Stomach (tissue), 4 donors: ENCODE data around the gene OARD1.

Source experiments
- CTCF ChIP-seq, 7 experiments: fragments of 450-650 bp in 4 of 7; fragments of 200-600 bp in 3 of 7; sonication (generic) in 3 of 7; IDR thresholded peaks; one replicate each; pipeline ENCODE4 v1.5.1; 2016 to 2019; ENCODE audit warnings: antibody characterized with exemption in 7 of 7, control low read depth in 2 of 7, mild to moderate bottlenecking in 1 of 7
- POLR2A ChIP-seq, 4 donors: fragments of 450-650 bp; IDR thresholded peaks; one replicate each; pipeline ENCODE4 v1.6.1; 2016; ENCODE audit warnings: antibody characterized with exemption in 4 of 4, control low read depth in 2 of 4, mild to moderate bottlenecking in 1 of 4, moderate library complexity in 1 of 4
- POLR2AphosphoS5 ChIP-seq, 3 donors: sonication (generic); formaldehyde crosslinking; IDR thresholded peaks; one replicate each; pipeline ENCODE4 v1.6.1; 2016; ENCODE audit warnings: antibody characterized with exemption in 3 of 3

- TF ChIP-seq POLR2A (IDR thresholded peaks at IDR 0.05), result no peak
- TF ChIP-seq POLR2AphosphoS5 (IDR thresholded peaks at IDR 0.05), result peak in 1 of 3 donors; percentile 34
- TF ChIP-seq CTCF (IDR thresholded peaks at IDR 0.05), result no peak
These were observed 10.9 kb downstream of the OARD1 start for GRCh38 chr6:41061196-41061726.
